ENCODE data around the gene PARVB. TPM values are rescaled to one million over a fixed set of nuclear protein-coding genes. Genes with fewer than 3 reads are reported as not detected.

The PARVB gene
- total RNA-seq, 1 experiment from 2014 or later, result 85.3 TPM

DNA sequence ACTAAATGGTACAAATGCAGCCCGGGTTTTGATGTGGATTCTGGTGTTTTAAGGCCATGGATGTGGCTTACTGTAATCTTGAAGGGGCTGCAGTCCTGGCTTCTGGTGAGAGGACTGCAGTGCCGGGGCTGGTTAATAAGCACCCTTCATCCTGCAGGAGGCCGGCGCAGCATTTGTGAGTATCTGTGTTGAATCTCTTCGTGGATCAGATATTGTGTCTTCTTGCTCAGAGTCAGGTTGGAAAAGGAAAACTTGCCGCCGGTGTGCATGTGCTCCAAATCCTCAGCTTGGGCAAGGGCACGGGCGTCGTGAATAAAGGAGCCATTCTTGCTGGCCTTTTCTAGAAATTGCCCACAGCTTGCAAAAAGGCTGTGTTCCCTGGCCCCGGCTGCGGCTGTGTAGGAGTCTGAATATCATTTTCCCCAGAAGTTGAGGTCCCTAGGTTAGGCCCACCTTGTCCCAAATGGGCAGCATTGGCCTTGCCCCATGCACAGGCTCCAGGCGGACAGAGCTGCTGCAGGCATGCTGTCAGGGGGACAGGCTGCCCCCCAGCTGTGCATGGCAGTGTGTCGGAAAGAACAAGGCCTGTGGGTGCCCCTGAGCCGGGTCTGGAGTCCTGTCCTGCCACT is 28.9 kb upstream of the PARVB start:
- peaks cover 14% of the 10 kb centered on the region for H3K36me3 ChIP-seq (ENCODE audit: low read depth, low read length)

DNA sequence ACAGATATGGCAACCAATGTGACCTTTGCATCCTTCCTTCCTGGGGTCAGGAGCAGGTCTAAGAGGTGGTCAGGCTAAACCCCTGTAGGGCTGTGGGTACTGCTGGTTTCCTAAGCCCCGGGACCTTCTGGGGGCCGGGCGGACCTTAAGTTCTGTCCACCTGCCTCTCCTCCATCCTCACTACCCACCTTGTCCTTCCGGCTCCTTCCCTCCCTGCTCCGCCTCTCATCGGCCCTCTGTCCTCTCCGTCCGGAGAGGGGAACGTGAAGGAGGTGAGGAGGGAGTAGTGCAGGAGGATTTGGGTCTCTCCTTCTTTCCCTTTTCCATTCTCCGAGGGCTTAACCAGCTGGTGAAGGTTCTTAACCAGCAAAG is 28.3 kb upstream of the PARVB start:
- no peak overlapping the region for H3K9ac ChIP-seq (ENCODE audit: low read length)
- TF ChIP-seq, protein P1, sequence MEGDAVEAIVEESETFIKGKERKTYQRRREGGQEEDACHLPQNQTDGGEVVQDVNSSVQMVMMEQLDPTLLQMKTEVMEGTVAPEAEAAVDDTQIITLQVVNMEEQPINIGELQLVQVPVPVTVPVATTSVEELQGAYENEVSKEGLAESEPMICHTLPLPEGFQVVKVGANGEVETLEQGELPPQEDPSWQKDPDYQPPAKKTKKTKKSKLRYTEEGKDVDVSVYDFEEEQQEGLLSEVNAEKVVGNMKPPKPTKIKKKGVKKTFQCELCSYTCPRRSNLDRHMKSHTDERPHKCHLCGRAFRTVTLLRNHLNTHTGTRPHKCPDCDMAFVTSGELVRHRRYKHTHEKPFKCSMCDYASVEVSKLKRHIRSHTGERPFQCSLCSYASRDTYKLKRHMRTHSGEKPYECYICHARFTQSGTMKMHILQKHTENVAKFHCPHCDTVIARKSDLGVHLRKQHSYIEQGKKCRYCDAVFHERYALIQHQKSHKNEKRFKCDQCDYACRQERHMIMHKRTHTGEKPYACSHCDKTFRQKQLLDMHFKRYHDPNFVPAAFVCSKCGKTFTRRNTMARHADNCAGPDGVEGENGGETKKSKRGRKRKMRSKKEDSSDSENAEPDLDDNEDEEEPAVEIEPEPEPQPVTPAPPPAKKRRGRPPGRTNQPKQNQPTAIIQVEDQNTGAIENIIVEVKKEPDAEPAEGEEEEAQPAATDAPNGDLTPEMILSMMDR (conservative IDR thresholded peaks at IDR 0.05; ENCODE audit: low read depth, low read length), result no peak
- TF ChIP-seq EZH2 (IDR thresholded peaks at IDR 0.05; ENCODE audit: low read length, unreplicated experiment) (no peak), EZH2phosphoT487 (IDR thresholded peaks at IDR 0.05; ENCODE audit: borderline replicate concordance, low read length) (no peak)
- ATAC-seq (no peak), DNase-seq (no peak)
- peaks cover 14% of the 10 kb centered on the region for H3K36me3 ChIP-seq (ENCODE audit: low read depth, low read length)
- H2AFZ ChIP-seq (ENCODE audit: low read length), result no peak overlapping the region
- no peaks in the 10 kb centered on the region for H3K9me3 ChIP-seq (ENCODE audit: low read length)
- no peaks in the 10 kb centered on the region for H3K27me3 ChIP-seq (ENCODE audit: low read length)
- H3K4me2 ChIP-seq (ENCODE audit: low read length), result no peak overlapping the region
- H3K4me1 ChIP-seq (ENCODE audit: insufficient read depth, low read length), result peaks cover 14% of the 10 kb centered on the region
- intact Hi-C loops (cut with micrococcal nuclease), result no loop called here
- no peaks in the 10 kb centered on the region for H3K79me2 ChIP-seq (ENCODE audit: low read length)
- H3F3A ChIP-seq (ENCODE audit: low read length, unreplicated experiment), result no peaks in the 10 kb centered on the region
- H3K9me2 ChIP-seq (replicated peaks; ENCODE audit: low read length), result no peaks in the 10 kb centered on the region
- no peak overlapping the region for H3K27ac ChIP-seq (ENCODE audit: low read length)
- CTCF ChIA-PET, result no interaction called here
- POLR2A ChIA-PET (ENCODE audit: unreplicated experiment), result no interaction called here
- no TSS peak for BruUV-seq (replicated peaks)
- no peak overlapping the region for H3K4me3 ChIP-seq (ENCODE audit: low read length)
- no peaks in the 10 kb centered on the region for H4K20me1 ChIP-seq (ENCODE audit: low read length)

More for the DNA sequence above, 28.9 kb upstream of the PARVB start:
- H3K27ac ChIP-seq (ENCODE audit: low read length), result no peak overlapping the region
- ATAC-seq (no peak), DNase-seq (no peak)
- BruUV-seq (replicated peaks), result no TSS peak
- H4K20me1 ChIP-seq (ENCODE audit: low read length), result no peaks in the 10 kb centered on the region
- H3K4me1 ChIP-seq (ENCODE audit: insufficient read depth, low read length), result peaks cover 14% of the 10 kb centered on the region
- no peak overlapping the region for H3K4me2 ChIP-seq (ENCODE audit: low read length)
- H3K9me2 ChIP-seq (replicated peaks; ENCODE audit: low read length), result no peaks in the 10 kb centered on the region
- no peak overlapping the region for H2AFZ ChIP-seq (ENCODE audit: low read length)
- no peak overlapping the region for H3K4me3 ChIP-seq (ENCODE audit: low read length)
- no peaks in the 10 kb centered on the region for H3K27me3 ChIP-seq (ENCODE audit: low read length)
- no peaks in the 10 kb centered on the region for H3F3A ChIP-seq (ENCODE audit: low read length, unreplicated experiment)
- H3K79me2 ChIP-seq (ENCODE audit: low read length), result no peaks in the 10 kb centered on the region
- ChIA-PET CTCF (no interaction called here), POLR2A (ENCODE audit: unreplicated experiment) (no interaction called here)
- intact Hi-C loops (cut with micrococcal nuclease), result no loop called here
- TF ChIP-seq EZH2 (IDR thresholded peaks at IDR 0.05; ENCODE audit: low read length, unreplicated experiment), result no peak
- TF ChIP-seq EZH2phosphoT487 (IDR thresholded peaks at IDR 0.05; ENCODE audit: borderline replicate concordance, low read length), result no peak
- TF ChIP-seq, protein P1 (conservative IDR thresholded peaks at IDR 0.05; ENCODE audit: low read depth, low read length), result no peak
- no peak overlapping the region for H3K9ac ChIP-seq (ENCODE audit: low read length)
- no peaks in the 10 kb centered on the region for H3K9me3 ChIP-seq (ENCODE audit: low read length)

DNA sequence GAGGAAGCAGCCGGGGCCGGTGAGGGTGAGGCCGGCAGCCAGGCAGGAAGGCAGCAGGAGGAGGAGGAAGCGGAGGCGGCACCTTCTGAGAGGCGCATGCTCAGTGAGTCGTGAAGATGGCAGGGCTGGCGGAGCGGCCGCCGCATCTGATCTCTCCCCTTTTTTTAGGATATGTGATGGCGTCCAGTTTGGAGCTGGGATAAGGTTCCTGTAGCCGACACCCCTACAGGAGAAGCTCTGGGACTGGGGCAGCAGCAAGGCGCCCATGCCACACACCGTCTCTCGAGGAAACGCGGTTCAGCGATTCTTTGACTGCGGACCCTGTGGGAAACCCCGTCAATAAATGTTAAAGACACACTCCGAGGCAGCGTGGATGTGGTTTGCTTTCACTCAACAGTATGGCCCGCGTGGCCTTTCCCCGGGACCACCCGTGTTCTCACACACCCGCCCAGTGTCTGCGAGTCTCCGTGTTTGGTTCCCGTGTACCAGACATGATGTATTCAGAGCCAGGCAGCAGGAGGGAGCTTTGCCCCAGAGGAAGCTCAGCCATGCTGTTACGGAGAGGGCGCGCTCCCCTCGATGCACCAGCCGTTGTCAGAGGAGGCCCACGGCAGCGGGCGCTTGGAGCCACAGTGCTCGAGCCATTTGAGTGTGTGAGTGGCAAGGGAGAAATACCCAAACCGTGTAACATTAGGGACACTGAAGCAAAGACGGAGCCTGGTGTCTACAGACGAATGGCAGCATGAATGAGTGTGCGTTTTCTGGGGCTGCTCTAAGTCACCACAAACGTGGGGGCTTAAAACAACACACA is 27.7 kb upstream of the PARVB start:
- Histone ChIP-seq H3K4me1 (ENCODE audit: insufficient read depth, low read length) (peaks cover 14% of the 10 kb centered on the region), H3K9me3 (ENCODE audit: low read length) (no peaks in the 10 kb centered on the region), H3K27ac (ENCODE audit: low read length) (no peak overlapping the region), H3K9ac (ENCODE audit: low read length) (no peak overlapping the region), H4K20me1 (ENCODE audit: low read length) (no peaks in the 10 kb centered on the region), H3K79me2 (ENCODE audit: low read length) (no peaks in the 10 kb centered on the region), H3K36me3 (ENCODE audit: low read depth, low read length) (peaks cover 11% of the 10 kb centered on the region), H3K9me2 (replicated peaks; ENCODE audit: low read length) (no peaks in the 10 kb centered on the region), H3K4me2 (ENCODE audit: low read length) (no peak overlapping the region), H3K27me3 (ENCODE audit: low read length) (no peaks in the 10 kb centered on the region), H2AFZ (ENCODE audit: low read length) (no peak overlapping the region), H3K4me3 (ENCODE audit: low read length) (no peak overlapping the region), H3F3A (ENCODE audit: low read length, unreplicated experiment) (no peaks in the 10 kb centered on the region)
- POLR2A ChIA-PET (ENCODE audit: unreplicated experiment), result no interaction called here
- CTCF ChIA-PET, result no interaction called here
- intact Hi-C loops (cut with micrococcal nuclease), result no loop called here
- DNase-seq (no peak), ATAC-seq (no peak)
- BruUV-seq (replicated peaks), result no TSS peak
- TF ChIP-seq, protein P1 (conservative IDR thresholded peaks at IDR 0.05; ENCODE audit: low read depth, low read length), result no peak
- TF ChIP-seq EZH2phosphoT487 (IDR thresholded peaks at IDR 0.05; ENCODE audit: borderline replicate concordance, low read length) (no peak), EZH2 (IDR thresholded peaks at IDR 0.05; ENCODE audit: low read length, unreplicated experiment) (no peak)

Data from PC-3 (cell line).